Lung (tissue), 12 donors: ENCODE results near the gene POLN. TPM values are rescaled to one million over a fixed set of nuclear protein-coding genes. Genes with fewer than 3 reads are reported as not detected.

Experiments used
- ATAC-seq: fragments of 200-7000 bp; cut with Tn5 transposase; one replicate; pipeline ENCODE4 v1.9.1; 2020; ENCODE audit warnings: moderate number of reproducible peaks; ENCODE audit not compliant: insufficient read depth, low FRiP score
- DNase-seq, 3 donors: peaks; one replicate each; pipeline ENCODE4 v3.0.0-alpha.2; 2013 to 2017
- H3K27ac ChIP-seq, 2 donors: one replicate each; pipeline ENCODE4 v1.5.1; 2013; ENCODE audit warnings: mild to moderate bottlenecking in 2 of 2, moderate library complexity in 2 of 2, control low read depth in 1 of 2, inconsistent platforms in 1 of 2, low read depth in 1 of 2, low read length in 1 of 2
- H3K27me3 ChIP-seq, 3 donors: one replicate each; pipeline ENCODE4 v1.5.1; 2013; ENCODE audit warnings: low read length in 2 of 3; ENCODE audit not compliant: control insufficient read depth in 3 of 3, insufficient read depth in 3 of 3
- H3K36me3 ChIP-seq, 4 donors: one replicate each; pipeline ENCODE4 v1.5.1; 2013; ENCODE audit warnings: low read length in 4 of 4, mild to moderate bottlenecking in 1 of 4, moderate library complexity in 1 of 4; ENCODE audit not compliant: control insufficient read depth in 4 of 4, insufficient read depth in 4 of 4
- H3K4me1 ChIP-seq, 5 donors: one replicate each; pipeline ENCODE4 v1.5.1; 2013; ENCODE audit warnings: low read length in 5 of 5, mild to moderate bottlenecking in 2 of 5, moderate library complexity in 1 of 5; ENCODE audit not compliant: control insufficient read depth in 5 of 5, insufficient read depth in 5 of 5
- H3K4me3 ChIP-seq: one replicate; pipeline ENCODE4 v1.5.1; 2013; ENCODE audit warnings: mild to moderate bottlenecking, control low read depth, moderate library complexity
- H3K9ac ChIP-seq, 2 donors: one replicate each; pipeline ENCODE4 v1.5.1; 2013; ENCODE audit warnings: low read length in 2 of 2, control low read depth in 1 of 2; ENCODE audit not compliant: insufficient read depth in 1 of 2
- H3K9me3 ChIP-seq, 4 donors: one replicate each; pipeline ENCODE4 v1.5.1; 2013; ENCODE audit warnings: low read length in 3 of 4, mild to moderate bottlenecking in 1 of 4, moderate library complexity in 1 of 4; ENCODE audit not compliant: control insufficient read depth in 4 of 4, insufficient read depth in 3 of 4
- WGBS, 2 donors: extraction: QIAGEN DNeasy Blood & Tissue Kit; methylation state at CpG; one replicate each; pipeline ENCODE4 v1.1.7; 2013; 5-methylcytosine and 5-hydroxymethylcytosine counted together
- polyA plus RNA-seq, 2 donors: library from polyadenylated mRNA; stranded (reverse); fragments of 200-250 nt; gene quantifications; one replicate each; pipeline ENCODE4 v1.2.1, GENCODE V29; 2013
- total RNA-seq, 2 donors: library from RNA; depleted of rRNA in 1 of 2; stranded (reverse); fragments of >200 nt in 1 of 2; gene quantifications; one replicate each; pipeline ENCODE4 v1.2.1, GENCODE V29; 2014 to 2021
- TF ChIP-seq, protein P1 (sequence below): IDR thresholded peaks from 2 replicates; pipeline ENCODE4 v1.5.1; 2012; ENCODE audit warnings: mild to moderate bottlenecking; ENCODE audit errors: control extremely low read depth, extremely low read depth
- donor health status: control.
- donor health status: control.
- donor health status: Bipolar disorder and iron deficiency.
- donor health status: healthy.
- donor health status: DM: yes; HTN: yes; CAD: no.

POLN gene
- total and polyA plus RNA-seq, 4 donors = 0.68 to 3.7 (median 2.2) TPM

DNA sequence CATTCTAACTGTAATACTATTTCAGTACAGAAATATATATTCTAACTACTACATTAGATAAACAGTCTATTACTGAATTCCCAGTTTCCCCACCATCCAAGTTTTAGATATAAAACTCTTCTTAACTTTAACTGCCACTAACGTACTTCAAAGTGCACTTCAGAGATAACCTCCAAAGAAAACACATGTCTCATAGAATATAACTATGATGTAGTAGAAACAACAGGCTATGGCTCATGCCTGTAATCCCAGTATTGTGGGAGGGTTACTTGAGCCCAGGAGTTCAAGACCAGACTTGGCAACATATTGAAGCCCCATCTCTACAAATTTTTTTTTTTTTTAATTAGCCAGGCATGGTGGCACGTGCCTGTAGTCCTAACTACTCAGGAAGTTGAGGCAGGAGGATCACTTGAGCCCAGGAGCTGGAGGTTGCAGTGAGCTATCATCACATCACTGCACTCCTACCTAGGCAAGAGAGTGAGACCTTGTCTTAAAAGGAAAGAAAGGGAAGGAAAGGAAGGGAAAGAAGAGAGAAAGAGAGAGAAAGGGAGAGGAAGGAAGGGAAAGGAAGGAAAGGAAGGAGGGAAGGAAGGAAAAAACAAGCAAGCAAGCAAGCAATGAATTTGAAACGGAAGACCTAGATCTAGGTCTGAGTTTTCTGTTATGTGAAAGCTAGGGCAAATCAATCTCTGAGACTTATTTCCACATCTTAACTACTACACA lies 4.8 kb downstream of the POLN start:
- H3K9ac ChIP-seq = no peak overlapping the region
- H3K4me1 ChIP-seq = peaks cover 0 to 28% (median 9%) of the 10 kb centered on the region in 5 donors
- 53 to 67% methylated on average over 3 of the region's 3 CpGs for WGBS, 2 donors
- TF ChIP-seq, protein P1, sequence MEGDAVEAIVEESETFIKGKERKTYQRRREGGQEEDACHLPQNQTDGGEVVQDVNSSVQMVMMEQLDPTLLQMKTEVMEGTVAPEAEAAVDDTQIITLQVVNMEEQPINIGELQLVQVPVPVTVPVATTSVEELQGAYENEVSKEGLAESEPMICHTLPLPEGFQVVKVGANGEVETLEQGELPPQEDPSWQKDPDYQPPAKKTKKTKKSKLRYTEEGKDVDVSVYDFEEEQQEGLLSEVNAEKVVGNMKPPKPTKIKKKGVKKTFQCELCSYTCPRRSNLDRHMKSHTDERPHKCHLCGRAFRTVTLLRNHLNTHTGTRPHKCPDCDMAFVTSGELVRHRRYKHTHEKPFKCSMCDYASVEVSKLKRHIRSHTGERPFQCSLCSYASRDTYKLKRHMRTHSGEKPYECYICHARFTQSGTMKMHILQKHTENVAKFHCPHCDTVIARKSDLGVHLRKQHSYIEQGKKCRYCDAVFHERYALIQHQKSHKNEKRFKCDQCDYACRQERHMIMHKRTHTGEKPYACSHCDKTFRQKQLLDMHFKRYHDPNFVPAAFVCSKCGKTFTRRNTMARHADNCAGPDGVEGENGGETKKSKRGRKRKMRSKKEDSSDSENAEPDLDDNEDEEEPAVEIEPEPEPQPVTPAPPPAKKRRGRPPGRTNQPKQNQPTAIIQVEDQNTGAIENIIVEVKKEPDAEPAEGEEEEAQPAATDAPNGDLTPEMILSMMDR = no peak
- H3K36me3 ChIP-seq = peaks cover 3 to 14% (median 5%) of the 10 kb centered on the region in 4 donors
- no peak for DNase-seq
- H3K27me3 ChIP-seq = no peaks in the 10 kb centered on the region
- ATAC-seq = no peak
- H3K4me3 ChIP-seq = no peak overlapping the region
- H3K27ac ChIP-seq = no peak overlapping the region
- no peaks in the 10 kb centered on the region for H3K9me3 ChIP-seq

DNA sequence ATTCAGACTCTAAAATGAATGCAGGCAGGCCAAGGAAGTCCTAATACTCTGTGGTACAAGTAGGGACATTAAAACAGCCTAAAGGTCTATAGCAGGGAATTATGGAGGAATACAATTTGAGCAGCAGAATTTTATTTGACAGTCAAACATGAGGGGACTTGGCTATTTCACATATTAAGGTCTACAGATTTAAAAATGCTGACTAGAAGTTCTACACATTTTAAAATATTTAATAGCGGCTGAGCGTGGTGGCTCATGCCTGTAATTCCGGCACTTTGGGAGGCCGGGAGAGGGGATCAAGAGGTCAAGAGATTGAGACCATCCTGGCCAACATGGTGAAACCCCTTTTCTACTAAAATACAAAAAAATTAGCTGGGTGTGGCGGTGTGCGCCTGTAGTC lies 10.8 kb downstream of the POLN start:
- 98 to 100% methylated on average over 6 of the region's 6 CpGs for WGBS, 2 donors
- no peak overlapping the region for H3K27ac ChIP-seq
- no peak overlapping the region for H3K9ac ChIP-seq
- DNase-seq (no peak), ATAC-seq (no peak)
- TF ChIP-seq, protein P1 = no peak
- H3K4me3 ChIP-seq = no peak overlapping the region
- no peaks in the 10 kb centered on the region for H3K9me3 ChIP-seq
- no peaks in the 10 kb centered on the region for H3K4me1 ChIP-seq
- H3K36me3 ChIP-seq = peaks cover 1 to 12% (median 6%) of the 10 kb centered on the region in 4 donors
- no peaks in the 10 kb centered on the region for H3K27me3 ChIP-seq

DNA sequence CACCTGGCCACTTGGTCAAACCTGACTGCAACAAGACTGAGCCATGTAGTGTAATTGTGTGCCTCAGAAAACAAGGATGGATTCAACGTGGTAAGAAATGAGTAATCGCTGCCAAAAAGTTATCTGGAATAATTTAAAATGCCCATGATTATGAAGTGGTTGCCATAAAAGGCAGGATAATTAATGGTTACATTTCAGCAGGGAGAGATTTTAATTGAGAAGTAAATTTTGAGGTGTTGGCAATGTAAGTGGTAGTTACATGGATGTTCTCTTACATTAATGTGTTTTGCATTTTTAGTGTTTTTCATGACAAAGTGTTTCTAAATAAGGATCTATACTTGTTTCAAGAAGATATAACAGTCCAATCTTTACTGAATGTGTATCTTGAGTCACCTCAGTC lies 15.7 kb downstream of the POLN start:
- DNase-seq (no peak), ATAC-seq (no peak)
- Histone ChIP-seq H3K27ac (no peak overlapping the region), H3K4me3 (no peak overlapping the region), H3K9me3 (no peaks in the 10 kb centered on the region), H3K9ac (no peak overlapping the region), H3K27me3 (no peaks in the 10 kb centered on the region), H3K4me1 (no peaks in the 10 kb centered on the region), H3K36me3 (peaks cover 3 to 7% (median 5%) of the 10 kb centered on the region in 4 donors)
- TF ChIP-seq, protein P1 = no peak
- 84 to 90% methylated on average over 2 of the region's 2 CpGs for WGBS, 2 donors
